Stimulated activated CD4-positive, alpha-beta T cell treated with anti-CD3 and anti-CD28 coated beads, Interleukin-2, amount 100 ng/mL, for 4 hours (primary cell): ENCODE measurements around the gene GNAT2.
A peak's percentile ranks its signal among the peaks of the same experiment; 100 is the strongest.
"Not testable (repeated sequence)": the region's sequence is repeated elsewhere in the genome, so short reads cannot be mapped to it uniquely, and the experiment has no call there.

Experiments
- DNase-seq: peaks from one replicate; pipeline ENCODE4 v3.0.0-alpha.2; 2020; ENCODE audit warnings: low read depth

Gene GNAT2

DNA sequence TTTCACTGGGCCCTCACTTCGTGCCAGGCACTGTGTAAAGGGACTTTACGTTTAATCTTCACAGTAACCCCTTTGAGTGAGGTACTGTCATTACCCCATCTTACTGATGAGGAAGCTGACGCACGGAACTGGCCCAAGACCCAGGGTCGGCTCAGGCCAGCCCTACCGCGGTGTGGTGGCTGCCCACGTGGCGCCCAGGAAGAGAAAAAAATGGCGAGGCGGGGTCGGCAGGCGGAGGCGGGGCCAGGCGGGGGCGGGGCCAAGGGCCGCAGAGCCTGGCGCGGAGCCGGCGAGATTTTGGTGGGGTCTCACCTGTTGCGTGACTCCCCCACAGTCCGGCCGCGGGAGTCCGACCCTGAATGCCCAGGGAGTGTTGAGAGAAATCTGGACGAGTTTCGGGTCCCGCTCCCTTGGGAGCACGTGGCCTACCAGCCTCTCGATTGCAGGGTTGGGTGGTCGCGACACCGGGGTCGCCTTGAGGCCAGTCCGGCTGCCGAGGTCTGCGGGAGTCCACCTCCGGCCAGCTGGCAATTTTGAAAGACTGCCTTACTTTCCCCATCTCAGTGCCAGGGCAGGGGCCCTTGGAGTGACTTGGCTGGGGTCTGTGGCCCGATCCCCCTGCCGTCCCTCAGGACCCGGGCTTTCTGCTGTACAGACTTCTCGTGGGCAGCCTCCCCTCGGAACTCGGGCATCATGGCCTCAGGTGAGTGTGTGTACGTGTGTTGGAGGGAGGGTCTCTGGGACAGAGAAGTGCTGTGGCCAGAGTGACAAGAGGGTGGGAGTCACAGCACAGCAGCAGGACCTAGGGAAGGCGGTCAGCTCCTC lies at the start of gene GNAT2, which contains the start of gene AMPD2:
TSS of gene GNAT2 (minus strand) at position 41 of the 825 bp plus-strand sequence. CDS start 6,746 bp downstream, outside the sequence.
TSS of gene AMPD2 (plus strand) at position 262 of the 825 bp plus-strand sequence. CDS start 1,339 bp downstream, outside the sequence.
- peak; percentile 61 for DNase-seq

DNA sequence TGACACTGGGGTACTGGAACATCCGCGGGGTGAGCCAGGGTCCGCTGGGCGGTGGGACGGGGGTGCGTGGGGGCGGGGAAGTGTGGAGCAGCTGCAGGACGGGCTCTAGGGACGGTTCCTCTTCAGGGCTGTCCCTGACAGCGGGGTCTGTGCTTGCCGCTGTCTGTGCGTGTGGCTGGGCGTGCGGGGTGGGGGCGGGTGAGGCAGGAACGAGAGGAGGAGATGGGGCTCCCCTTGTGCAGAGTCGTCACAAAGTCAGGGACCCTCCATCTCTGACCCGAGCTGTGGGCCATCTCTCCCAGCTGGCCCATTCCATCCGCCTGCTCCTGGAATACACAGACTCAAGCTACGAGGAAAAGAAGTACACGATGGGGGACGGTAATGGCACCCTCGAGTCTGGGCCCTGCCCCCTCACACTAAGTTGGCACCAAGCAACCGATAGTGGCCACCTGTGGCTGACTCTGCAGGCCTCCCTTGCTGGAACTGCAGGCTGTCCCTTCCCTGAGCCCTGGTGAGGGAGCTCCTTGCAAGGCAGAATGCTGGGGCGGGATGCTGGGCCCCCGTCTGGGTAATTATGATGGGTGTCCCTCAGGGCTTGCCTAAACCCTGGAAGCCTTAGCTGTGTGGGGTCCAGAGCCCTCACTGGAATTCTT lies 48.8 kb upstream of the GNAT2 start:
- DNase-seq = no peak

DNA sequence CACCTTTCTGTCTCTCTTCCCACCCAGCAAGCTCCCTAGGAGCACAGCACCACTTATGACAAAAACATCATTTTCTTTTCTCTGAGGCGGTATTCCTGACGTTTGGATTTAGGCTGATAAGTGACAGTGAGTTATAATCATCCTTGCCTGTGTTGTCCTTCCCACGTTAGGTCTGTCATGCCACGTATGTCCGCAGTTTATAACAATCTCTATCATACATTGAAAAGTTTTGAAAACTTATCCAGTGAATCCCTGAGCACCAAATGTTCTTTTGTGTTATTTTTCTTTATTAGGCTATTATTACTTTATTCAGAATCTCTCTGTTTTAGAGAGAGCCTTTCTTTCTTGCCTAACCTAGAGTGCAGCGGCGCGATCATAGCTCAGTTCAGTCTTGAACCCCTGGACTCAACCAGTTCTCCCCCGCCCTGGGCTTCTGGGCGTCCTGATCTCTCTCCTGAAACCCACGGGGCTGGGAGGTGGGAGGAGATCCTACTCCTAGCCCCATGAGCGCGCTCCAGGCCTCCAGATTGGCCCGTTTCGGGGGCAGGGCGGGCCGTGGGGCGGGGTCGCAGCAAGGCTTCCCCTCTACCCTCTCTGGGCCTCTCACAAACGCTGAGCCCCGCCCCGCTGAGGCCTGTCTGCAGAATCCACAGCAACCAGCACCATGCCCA lies 48.2 kb upstream of the GNAT2 start, which contains the start of gene GSTM2:
TSS of gene GSTM2 (plus strand) at position 606 of the 671 bp plus-strand sequence. CDS start at position 665, 59 bp downstream.
- DNase-seq = peak; percentile 70

DNA sequence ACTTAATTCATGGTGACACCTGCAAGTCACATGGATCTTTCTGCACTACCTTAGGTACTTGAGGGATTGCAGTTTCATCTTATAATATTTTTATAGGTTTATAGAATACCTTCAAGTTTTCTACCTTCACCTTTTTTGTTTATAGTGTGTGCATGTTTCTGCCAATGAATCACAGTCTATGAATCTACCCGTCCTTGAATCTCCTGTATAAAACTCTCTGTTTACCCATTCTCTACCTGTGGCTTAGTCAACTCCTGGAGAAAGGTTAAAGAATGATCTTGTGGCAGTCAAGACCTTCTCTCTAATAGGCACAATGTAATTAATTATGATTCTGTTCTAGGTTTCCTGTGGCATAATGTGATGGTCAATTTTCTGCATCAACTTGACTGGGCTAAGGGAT lies 45.3 kb upstream of the GNAT2 start:
- no peak for DNase-seq

DNA sequence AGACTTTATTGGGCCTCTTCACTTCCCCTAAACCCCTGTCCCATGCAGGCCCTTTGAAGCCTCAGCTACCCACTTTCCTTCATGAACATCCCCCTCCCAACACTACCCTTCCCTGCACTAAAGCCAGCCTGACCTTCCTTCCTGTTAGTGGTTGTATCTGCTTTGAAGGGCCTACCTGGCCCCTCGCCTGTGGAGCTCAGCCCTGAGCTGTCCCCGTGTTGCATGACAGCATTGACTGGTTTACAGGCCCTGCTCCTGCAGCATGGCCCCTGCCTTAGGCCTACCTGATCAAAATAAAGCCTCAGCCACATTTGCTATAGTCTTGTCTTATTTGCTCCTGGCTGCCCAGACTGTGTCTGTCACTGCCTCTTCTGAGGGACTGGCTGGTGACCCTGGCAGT lies 42.0 kb upstream of the GNAT2 start:
- DNase-seq = no peak

DNA sequence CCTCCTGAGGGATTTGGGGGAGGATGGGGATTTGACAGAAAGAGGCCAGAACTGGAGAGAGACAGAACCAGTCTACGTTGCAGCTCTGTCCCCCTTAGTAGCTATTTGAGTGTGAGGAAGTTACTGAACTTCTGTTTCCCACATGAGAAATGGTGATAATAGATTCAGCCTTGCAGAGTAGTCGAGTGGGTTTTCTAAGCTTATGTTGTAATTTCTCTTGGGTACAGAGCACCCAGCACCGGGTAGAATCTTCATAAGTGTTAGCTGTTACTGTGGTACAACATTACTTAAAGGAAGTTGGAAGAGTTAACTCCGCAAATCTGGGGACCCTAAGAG lies 41.2 kb upstream of the GNAT2 start:
- DNase-seq = not testable (repeated sequence)

DNA sequence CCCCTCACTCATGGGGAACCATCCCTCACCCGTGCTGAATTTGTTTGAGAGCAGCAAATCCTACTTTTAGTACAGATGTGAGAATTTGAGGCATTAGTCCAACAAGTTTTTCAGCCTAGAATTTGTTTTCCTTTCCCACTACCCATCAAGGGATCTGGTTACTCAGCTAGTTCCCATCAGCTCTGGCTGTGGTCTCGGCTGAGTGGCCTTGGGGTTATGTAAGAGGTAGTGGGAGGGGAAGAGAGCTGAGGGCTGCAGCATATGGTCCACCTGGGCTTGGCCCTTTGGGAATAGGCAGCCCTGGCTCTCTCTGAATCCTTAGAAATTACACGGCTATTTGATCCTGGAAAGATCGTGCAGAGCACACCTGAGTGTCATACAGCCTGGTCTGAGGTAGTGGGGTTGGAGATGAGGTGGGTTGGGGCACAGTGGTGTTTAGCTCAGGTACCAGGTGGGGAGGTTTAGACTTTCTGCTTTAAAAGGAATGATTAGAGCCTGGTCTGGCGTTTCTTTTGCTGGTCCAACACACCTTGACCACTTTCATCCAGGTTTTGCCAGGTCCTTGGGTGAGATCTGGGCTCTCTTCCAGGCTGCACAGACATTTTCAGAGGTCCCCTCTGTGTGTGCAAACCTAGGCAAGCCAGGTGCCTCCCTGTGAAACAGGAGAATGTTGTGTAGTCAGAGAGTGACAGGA lies 40.7 kb upstream of the GNAT2 start:
- no peak for DNase-seq

DNA sequence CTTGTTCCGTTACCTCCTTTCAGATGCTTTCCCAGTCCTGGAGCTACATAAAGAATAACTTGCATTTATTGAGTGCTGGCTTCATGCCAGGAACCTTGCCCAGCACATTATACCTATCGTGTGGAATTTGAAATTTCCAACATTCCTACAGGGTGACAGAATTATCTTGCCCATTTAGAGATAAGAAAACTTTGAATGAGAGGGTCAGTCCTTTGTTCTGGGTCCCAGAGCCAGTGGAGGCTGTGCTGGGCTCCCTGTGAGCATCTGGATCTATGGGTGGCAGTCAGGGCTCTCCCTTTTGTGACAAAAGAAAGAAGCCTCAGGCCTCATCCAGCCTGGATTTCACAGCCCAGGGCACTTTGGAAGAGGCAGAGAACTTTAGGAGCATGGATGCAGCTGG lies 39.7 kb upstream of the GNAT2 start:
- DNase-seq = no peak

DNA sequence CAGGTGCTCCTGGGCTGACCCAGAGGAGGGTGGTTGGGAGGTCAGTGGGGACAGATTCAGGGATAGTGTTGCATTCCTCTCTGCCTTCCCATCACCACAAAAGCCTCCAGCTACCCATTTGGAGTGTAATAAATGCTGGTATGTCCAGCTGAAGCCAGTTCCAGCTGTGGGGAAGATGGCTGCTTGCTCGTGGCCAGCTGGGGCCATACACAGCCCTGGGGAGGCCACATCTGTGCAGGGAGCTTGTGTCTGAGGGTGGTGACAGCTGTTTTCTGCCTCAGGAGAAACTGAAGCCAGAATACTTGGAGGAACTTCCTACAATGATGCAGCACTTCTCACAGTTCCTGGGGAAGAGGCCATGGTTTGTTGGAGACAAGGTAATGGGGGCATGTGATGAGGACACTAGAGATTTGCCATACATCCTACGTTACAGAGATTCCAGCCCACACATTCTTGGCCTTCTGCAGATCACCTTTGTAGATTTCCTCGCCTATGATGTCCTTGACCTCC lies 39.2 kb upstream of the GNAT2 start:
- DNase-seq = no peak

DNA sequence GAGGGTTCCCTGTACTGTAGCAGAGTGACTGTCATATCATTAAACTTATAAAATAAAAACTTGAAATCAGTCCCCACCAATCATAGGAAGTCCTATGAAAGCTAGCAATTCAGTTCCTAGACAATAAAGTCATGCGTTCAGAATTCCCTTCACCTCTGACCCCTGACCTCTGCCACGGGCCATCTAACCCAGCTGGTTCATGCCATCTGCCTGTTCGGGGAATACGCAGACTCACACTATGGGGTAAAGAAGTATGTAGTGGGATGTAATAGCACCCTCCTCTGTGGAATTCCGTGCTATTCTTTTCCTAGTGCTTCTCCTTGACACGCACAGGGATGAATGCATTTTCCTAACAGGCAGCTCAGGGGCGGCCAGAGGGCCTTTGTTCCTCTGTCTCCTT lies 38.6 kb upstream of the GNAT2 start:
- no peak for DNase-seq

DNA sequence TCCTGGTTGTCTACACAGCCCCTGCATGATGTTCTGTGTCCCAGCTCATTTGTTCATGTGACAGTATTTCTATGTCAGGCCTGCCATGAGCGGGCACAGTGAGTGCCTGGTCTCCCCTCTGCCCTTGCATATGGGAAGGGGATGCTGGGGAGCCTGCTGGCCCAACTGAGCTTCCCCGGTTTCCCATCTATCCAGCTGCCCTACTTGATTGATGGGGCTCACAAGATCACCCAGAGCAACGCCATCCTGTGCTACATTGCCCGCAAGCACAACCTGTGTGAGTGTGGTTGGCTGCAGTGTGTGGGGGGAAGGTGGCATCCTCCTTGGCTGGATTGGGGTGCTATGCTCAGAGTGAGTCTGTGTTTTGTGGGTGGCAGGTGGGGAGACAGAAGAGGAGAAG lies 38.0 kb upstream of the GNAT2 start:
- DNase-seq = no peak

DNA sequence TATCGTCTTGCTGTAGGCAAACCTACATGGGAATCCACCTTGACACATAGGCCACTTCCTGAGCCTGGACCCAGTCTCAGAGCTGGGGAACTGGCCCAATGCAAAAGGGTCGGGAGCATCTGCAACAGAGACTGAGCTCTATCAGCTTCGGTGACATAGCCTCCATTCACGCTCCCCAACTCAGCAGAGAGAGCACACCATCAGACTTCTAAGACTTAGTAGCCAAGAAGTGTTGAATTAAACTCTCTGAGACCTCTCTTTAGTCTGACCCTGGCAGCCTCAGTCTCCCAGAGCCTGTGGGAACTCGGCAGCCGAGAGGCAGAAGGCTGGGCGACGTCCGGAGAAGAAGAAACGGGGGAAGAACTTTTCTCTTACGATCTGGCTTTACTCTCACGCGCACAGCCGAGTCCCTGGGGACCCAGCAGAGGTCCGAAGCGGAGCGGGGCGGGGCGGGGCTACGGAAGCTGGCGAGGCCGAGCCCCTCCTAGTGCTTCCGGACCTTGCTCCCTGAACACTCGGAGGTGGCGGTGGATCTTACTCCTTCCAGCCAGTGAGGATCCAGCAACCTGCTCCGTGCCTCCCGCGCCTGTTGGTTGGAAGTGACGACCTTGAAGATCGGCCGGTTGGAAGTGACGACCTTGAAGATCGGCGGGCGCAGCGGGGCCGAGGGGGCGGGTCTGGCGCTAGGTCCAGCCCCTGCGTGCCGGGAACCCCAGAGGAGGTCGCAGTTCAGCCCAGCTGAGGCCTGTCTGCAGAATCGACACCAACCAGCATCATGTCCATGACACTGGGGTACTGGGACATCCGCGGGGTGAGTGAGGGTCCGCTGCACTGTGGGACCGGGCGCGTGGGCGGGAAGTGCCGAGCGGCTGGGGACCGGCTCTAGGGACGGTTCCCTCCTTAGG lies 36.5 kb upstream of the GNAT2 start, which contains the start of gene GSTM4:
TSS of gene GSTM4 (plus strand) at position 485 of the 905 bp plus-strand sequence. CDS start at position 776, 291 bp downstream.
- peak; percentile 37 for DNase-seq

DNA sequence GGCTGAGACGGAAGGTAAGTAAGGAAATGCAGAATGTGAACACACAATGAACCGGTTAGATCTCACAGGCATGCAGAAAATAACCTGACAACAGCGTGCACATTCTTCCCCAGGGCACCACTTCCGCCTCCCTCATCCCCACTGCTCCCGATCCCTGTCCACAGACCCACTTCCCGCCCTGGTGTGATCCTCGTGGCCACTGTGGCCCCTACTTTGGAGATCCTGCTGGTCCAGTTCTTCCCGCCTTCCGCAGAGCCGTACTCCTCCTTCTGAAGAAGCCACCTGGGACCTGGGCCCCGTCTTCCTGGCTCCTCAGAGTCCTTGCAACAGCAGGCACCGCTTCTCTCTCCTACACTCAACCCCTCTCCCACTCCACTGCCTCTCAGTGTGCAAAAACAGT lies 35.1 kb upstream of the GNAT2 start:
- DNase-seq = no peak

DNA sequence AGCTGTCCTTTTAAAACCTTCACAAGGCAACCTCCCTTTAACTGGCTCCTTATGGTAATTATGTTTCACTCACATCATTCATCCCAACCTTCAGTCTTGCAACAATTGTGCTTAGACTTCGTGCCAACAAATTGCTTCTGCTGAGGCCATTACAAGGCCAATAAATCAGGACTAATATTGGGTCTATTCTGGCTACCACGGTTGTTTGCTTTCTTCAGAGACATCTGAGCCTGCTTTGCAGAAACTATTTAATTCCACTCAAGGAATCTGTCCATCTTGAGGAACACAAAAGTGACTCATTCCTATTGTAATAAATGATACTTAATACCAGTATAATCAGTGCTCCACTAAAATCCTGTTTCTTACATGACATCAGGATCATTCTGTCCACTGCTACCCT lies 33.9 kb upstream of the GNAT2 start:
- DNase-seq = no peak

DNA sequence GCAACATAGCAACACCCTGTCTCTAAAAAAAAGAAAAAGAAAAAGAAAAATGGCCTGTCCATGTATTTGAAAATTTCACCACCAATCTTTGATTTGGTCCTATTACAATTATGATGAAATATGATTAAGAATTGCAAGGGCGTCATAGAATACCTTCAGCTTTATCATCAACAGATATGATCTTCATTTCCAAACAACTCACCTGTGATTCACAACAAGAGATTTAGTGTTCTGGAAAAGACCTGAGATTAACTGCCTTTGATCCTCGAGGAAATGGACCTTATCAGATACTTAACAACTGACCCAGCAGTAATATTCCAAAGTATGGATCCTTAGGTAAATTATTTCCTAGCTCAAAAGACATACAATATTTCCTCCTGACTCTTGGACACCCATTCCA lies 33.0 kb upstream of the GNAT2 start:
- no peak for DNase-seq

DNA sequence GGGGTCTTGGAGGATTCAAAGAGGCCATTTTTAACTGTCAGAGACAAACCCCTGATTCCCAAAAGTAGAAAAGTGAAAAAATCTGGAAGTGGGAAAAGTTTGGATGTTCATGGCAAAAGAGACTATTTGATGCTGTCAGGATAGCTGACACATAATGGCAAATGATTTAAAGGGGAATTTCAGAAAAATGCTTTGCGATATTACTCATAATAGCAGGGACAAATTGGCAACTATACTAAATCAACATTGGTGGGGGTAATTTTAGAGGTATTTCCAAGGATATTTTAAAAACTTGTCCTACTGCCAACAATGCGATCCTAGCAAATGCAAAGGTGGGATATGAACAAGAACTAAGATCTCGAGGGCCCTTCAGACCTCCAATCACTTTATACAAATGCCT lies 31.2 kb upstream of the GNAT2 start:
- no peak for DNase-seq

DNA sequence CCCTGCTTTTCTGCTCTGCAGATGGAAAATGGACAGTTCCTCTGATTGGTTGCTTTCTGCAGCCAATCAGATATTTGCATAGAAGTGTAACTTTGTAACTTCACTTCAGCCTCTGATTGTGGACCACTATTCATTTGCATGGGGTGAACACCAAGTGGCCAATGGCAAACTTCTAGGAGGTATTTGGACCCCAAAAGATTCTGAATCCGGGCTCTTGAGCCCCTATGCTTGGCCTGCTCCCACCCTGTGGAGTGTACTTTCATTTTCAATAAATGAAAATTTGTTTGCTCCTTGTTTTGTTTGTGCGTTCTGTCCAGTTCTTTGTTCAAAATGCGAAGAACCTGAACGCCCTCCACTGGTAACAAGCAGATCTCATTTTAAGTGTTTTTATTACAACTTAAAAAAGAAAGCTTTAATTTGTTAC lies 30.1 kb upstream of the GNAT2 start:
- no peak for DNase-seq

DNA sequence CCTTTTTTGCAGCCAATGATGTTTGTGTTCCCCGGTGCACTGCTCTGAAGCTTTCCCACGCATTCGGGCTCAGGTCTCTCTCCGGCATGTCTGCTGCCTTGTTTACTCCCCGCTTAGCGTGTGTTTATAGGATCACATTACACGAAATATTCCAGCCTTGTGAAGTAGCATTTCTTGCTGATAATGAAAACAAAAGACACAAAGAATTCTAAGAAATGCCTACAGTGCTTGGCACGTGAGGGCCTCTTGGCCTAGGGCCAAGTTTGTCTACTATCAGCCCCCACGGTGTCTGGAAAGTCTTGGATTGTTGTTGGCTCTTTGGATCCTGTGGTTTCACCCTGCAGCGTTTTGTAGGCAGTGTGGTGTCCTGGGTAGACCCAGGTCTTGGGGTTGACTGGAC lies 25.3 kb upstream of the GNAT2 start:
- DNase-seq = no peak

DNA sequence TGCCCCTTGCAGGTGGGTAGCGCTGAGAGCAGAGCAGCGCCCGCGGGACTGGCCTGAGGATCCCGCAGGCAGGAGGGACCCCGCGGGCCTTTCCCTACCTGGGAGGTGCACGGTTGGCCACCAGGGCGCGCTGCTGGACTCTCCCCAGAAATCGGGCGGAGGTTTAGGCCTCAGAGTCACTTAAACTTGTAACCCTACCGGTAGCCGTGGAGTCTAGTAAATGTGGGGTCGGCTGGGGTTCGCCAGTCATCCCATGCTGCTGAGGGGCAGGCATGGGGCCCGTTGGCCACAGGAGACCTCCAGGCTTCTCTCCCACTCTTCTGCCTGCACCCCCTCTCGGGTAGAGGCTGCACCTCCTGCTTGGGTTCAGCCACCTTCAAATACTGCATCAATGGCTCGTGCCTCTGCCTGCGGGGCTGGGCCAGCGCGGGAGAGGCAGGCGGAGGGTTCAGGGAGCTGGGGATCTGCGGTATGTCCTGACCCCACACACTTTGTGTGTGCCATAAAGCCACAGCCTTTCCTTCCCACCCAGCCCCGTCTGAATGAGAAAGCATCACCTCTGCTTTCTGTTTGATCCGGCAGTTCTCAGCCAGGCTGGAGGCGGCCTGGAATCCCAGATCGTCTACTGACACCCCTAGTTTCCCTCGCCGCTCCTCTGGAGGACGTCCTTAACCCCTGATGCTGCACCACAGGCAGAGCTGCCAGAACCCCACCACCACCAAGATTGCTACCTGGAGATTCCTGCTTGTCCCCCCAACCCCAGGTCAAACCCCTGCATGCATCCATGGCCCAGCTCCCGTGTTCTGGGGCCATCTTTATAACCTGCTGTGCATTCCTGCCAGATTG lies 24.2 kb upstream of the GNAT2 start:
- DNase-seq = peak; percentile 75

DNA sequence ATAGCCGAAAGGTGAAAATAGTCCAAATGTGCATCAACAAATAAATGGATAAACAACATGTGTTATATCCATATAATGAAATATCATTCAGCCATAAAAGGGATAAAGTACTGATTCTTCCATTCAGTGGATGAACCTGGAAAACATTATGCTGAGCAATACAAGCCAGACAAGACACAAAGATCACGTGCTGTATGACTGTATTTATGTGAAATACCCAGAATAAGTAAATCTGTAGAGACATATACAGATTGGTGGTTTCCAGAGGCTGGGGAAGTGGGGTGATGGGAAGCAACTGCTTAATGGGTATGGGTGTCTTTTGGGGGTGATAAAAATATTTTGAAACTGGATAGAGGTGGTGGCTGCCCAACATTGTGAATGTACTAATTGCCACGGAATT lies 23.2 kb upstream of the GNAT2 start:
- no peak for DNase-seq
